ENCODE data around the gene CDC14B.
"Not testable (repeated sequence)": the region's sequence is repeated elsewhere in the genome, so short reads cannot be mapped to it uniquely, and the experiment has no call there.

CDC14B gene

DNA sequence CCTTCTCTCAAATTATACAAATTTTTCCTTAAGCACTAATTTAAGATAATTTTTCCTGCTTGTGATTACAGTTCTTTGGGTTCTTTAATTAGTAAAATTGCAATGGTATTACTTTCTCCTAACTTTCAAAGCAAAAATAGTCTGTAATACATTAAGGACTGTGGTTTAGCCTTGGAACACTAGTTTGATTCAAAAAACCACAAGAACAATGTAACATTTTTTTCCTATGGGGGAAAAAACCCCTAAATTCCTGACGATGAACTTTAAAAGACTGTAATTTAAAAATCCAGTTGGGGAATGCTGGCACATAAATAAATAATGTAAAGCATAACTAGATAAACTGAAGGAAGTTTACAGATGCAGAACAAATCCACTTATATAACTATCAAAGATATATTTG is 65.3 kb downstream of the CDC14B start:
- H3K79me2 ChIP-seq (ENCODE audit: insufficient read depth, low read length) = no peaks in the 10 kb centered on the region
- no peaks in the 10 kb centered on the region for H3K9me3 ChIP-seq (ENCODE audit: insufficient read depth, low read length, severe bottlenecking)
- DNase-seq (no peak), ATAC-seq (ENCODE audit: insufficient read depth, low read depth) (no peak)
- no peak overlapping the region for H3K9ac ChIP-seq (ENCODE audit: low read depth, low read length)
- H2AFZ ChIP-seq (ENCODE audit: low read depth, low read length) = no peak overlapping the region
- no peak for TF ChIP-seq EZH2 (IDR thresholded peaks at IDR 0.05; ENCODE audit: borderline replicate concordance, low read depth, low read length, severe bottlenecking)
- TF ChIP-seq, protein P1, sequence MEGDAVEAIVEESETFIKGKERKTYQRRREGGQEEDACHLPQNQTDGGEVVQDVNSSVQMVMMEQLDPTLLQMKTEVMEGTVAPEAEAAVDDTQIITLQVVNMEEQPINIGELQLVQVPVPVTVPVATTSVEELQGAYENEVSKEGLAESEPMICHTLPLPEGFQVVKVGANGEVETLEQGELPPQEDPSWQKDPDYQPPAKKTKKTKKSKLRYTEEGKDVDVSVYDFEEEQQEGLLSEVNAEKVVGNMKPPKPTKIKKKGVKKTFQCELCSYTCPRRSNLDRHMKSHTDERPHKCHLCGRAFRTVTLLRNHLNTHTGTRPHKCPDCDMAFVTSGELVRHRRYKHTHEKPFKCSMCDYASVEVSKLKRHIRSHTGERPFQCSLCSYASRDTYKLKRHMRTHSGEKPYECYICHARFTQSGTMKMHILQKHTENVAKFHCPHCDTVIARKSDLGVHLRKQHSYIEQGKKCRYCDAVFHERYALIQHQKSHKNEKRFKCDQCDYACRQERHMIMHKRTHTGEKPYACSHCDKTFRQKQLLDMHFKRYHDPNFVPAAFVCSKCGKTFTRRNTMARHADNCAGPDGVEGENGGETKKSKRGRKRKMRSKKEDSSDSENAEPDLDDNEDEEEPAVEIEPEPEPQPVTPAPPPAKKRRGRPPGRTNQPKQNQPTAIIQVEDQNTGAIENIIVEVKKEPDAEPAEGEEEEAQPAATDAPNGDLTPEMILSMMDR (IDR thresholded peaks at IDR 0.05; ENCODE audit: borderline replicate concordance, extremely low read depth, low read length, poor library complexity, severe bottlenecking) = no peak
- H3K36me3 ChIP-seq (ENCODE audit: insufficient read depth, low read length) = no peaks in the 10 kb centered on the region
- H4K20me1 ChIP-seq (ENCODE audit: insufficient read depth, low read length) = no peaks in the 10 kb centered on the region
- H3K27me3 ChIP-seq (ENCODE audit: insufficient read depth, low read length, poor library complexity) = peaks cover 9% of the 10 kb centered on the region
- H3K27ac ChIP-seq (ENCODE audit: low read length) = no peak overlapping the region
- no peak overlapping the region for H3K4me2 ChIP-seq (ENCODE audit: insufficient read depth, low read length)
- no peaks in the 10 kb centered on the region for H3K4me1 ChIP-seq (ENCODE audit: insufficient read depth, low read length)
- H3K4me3 ChIP-seq (ENCODE audit: low read depth in 1 of 2, low read length in 2 of 2) = no peak overlapping the region

GRCh38 chr9:96553070-96553469 is 66.6 kb downstream of the CDC14B start:
- ATAC-seq (ENCODE audit: insufficient read depth, low read depth) = no peak
- no peak for DNase-seq
- no peaks in the 10 kb centered on the region for H3K79me2 ChIP-seq (ENCODE audit: insufficient read depth, low read length)
- H3K4me2 ChIP-seq (ENCODE audit: insufficient read depth, low read length) = no peak overlapping the region
- no peak overlapping the region for H3K4me3 ChIP-seq (ENCODE audit: low read depth in 1 of 2, low read length in 2 of 2)
- H3K36me3 ChIP-seq (ENCODE audit: insufficient read depth, low read length) = no peaks in the 10 kb centered on the region
- H3K9ac ChIP-seq (ENCODE audit: low read depth, low read length) = no peak overlapping the region
- no peak for TF ChIP-seq EZH2 (IDR thresholded peaks at IDR 0.05; ENCODE audit: borderline replicate concordance, low read depth, low read length, severe bottlenecking)
- TF ChIP-seq, protein P1 (IDR thresholded peaks at IDR 0.05; ENCODE audit: borderline replicate concordance, extremely low read depth, low read length, poor library complexity, severe bottlenecking) = no peak
- no peaks in the 10 kb centered on the region for H4K20me1 ChIP-seq (ENCODE audit: insufficient read depth, low read length)
- H3K27me3 ChIP-seq (ENCODE audit: insufficient read depth, low read length, poor library complexity) = peaks cover 9% of the 10 kb centered on the region
- no peak overlapping the region for H2AFZ ChIP-seq (ENCODE audit: low read depth, low read length)
- H3K4me1 ChIP-seq (ENCODE audit: insufficient read depth, low read length) = no peaks in the 10 kb centered on the region
- no peak overlapping the region for H3K27ac ChIP-seq (ENCODE audit: low read length)
- no peaks in the 10 kb centered on the region for H3K9me3 ChIP-seq (ENCODE audit: insufficient read depth, low read length, severe bottlenecking)

- Histone ChIP-seq H3K4me3 (ENCODE audit: low read depth in 1 of 2, low read length in 2 of 2) (no peak overlapping the region), H3K27me3 (ENCODE audit: insufficient read depth, low read length, poor library complexity) (peaks cover 5% of the 10 kb centered on the region), H3K79me2 (ENCODE audit: insufficient read depth, low read length) (no peaks in the 10 kb centered on the region), H3K9me3 (ENCODE audit: insufficient read depth, low read length, severe bottlenecking) (no peaks in the 10 kb centered on the region), H3K4me2 (ENCODE audit: insufficient read depth, low read length) (no peak overlapping the region), H3K27ac (ENCODE audit: low read length) (no peak overlapping the region), H2AFZ (ENCODE audit: low read depth, low read length) (no peak overlapping the region), H3K36me3 (ENCODE audit: insufficient read depth, low read length) (no peaks in the 10 kb centered on the region), H3K4me1 (ENCODE audit: insufficient read depth, low read length) (no peaks in the 10 kb centered on the region), H3K9ac (ENCODE audit: low read depth, low read length) (no peak overlapping the region), H4K20me1 (ENCODE audit: insufficient read depth, low read length) (no peaks in the 10 kb centered on the region)
- DNase-seq (no peak), ATAC-seq (ENCODE audit: insufficient read depth, low read depth) (no peak)
- TF ChIP-seq EZH2 (IDR thresholded peaks at IDR 0.05; ENCODE audit: borderline replicate concordance, low read depth, low read length, severe bottlenecking) = no peak
- TF ChIP-seq, protein P1 (IDR thresholded peaks at IDR 0.05; ENCODE audit: borderline replicate concordance, extremely low read depth, low read length, poor library complexity, severe bottlenecking) = no peak
Measured at GRCh38 chr9:96551403-96551802, 68.2 kb downstream of the CDC14B start.

DNA sequence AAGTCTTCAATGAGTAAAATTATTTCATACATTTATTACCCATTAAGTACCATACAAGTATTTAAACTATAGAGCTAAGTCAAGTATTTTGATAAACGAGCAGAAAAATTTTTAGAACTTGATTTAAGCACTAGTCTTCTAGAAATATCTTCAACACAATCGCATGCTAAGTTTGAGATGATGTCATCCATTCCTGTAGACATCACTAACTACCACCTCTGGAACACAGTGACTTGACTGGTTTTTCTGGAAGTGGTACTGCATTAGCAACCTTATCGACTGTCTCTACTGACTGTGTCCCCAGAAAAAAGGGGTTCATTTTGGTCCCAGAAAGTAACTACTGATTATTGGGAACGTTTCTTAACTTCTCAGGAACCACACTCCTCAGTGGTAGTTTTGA is 69.0 kb downstream of the CDC14B start:
- ATAC-seq (ENCODE audit: insufficient read depth, low read depth) = no peak
- peaks cover 5% of the 10 kb centered on the region for H3K27me3 ChIP-seq (ENCODE audit: insufficient read depth, low read length, poor library complexity)
- H2AFZ ChIP-seq (ENCODE audit: low read depth, low read length) = no peak overlapping the region
- no peak for TF ChIP-seq EZH2 (IDR thresholded peaks at IDR 0.05; ENCODE audit: borderline replicate concordance, low read depth, low read length, severe bottlenecking)
- TF ChIP-seq, protein P1 (IDR thresholded peaks at IDR 0.05; ENCODE audit: borderline replicate concordance, extremely low read depth, low read length, poor library complexity, severe bottlenecking) = no peak
- H3K9ac ChIP-seq (ENCODE audit: low read depth, low read length) = no peak overlapping the region
- no peaks in the 10 kb centered on the region for H4K20me1 ChIP-seq (ENCODE audit: insufficient read depth, low read length)
- H3K27ac ChIP-seq (ENCODE audit: low read length) = no peak overlapping the region
- no peaks in the 10 kb centered on the region for H3K4me1 ChIP-seq (ENCODE audit: insufficient read depth, low read length)
- no peak overlapping the region for H3K4me2 ChIP-seq (ENCODE audit: insufficient read depth, low read length)
- H3K4me3 ChIP-seq (ENCODE audit: low read depth in 1 of 2, low read length in 2 of 2) = no peak overlapping the region
- no peak for DNase-seq
- no peaks in the 10 kb centered on the region for H3K79me2 ChIP-seq (ENCODE audit: insufficient read depth, low read length)
- H3K9me3 ChIP-seq (ENCODE audit: insufficient read depth, low read length, severe bottlenecking) = no peaks in the 10 kb centered on the region
- no peaks in the 10 kb centered on the region for H3K36me3 ChIP-seq (ENCODE audit: insufficient read depth, low read length)

DNA sequence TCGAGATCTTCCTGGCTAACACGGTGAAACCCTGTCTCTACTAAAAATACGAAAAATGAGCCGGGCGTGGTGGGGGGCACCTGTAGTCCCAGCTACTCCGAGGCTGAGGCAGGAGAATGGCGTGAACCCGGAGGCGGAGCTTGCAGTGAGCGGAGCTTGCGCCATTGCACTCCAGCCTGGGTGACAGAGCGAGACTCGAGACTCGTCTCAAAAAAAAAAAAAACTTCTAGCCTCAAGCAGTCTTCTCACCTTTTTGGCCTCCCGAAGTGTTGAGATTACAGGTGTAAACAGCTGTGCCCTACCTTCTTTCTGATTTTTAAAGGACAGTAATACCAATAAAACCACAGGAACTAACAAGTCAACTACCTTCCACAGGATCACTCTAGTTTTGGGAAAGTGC is 76.5 kb downstream of the CDC14B start:
- not testable (repeated sequence) for H3K4me2 ChIP-seq (ENCODE audit: insufficient read depth, low read length); H3K9me3 ChIP-seq (ENCODE audit: insufficient read depth, low read length, severe bottlenecking); H3K4me3 ChIP-seq (ENCODE audit: low read depth in 1 of 2, low read length in 2 of 2); H3K27me3 ChIP-seq (ENCODE audit: insufficient read depth, low read length, poor library complexity); H3K79me2 ChIP-seq (ENCODE audit: insufficient read depth, low read length); H3K36me3 ChIP-seq (ENCODE audit: insufficient read depth, low read length); ATAC-seq (ENCODE audit: insufficient read depth, low read depth); H4K20me1 ChIP-seq (ENCODE audit: insufficient read depth, low read length); H3K27ac ChIP-seq (ENCODE audit: low read length); H3K9ac ChIP-seq (ENCODE audit: low read depth, low read length); H2AFZ ChIP-seq (ENCODE audit: low read depth, low read length); DNase-seq; H3K4me1 ChIP-seq (ENCODE audit: insufficient read depth, low read length)
